ENCODE measurements around the gene CHCHD1.
"Not testable (repeated sequence)": the region's sequence is repeated elsewhere in the genome, so short reads cannot be mapped to it uniquely, and the experiment has no call there.

Gene CHCHD1

GRCh38 chr10:73771722-73772280, 10.0 kb upstream of the CHCHD1 start:
- DNase-seq = no peak

GRCh38 chr10:73772281-73773151, 9.3 kb upstream of the CHCHD1 start:
- no peak for DNase-seq

GRCh38 chr10:73773152-73773879, 8.5 kb upstream of the CHCHD1 start:
- no peak for DNase-seq

GRCh38 chr10:73774637-73775036, 7.2 kb upstream of the CHCHD1 start:
- DNase-seq = peak; percentile 39

- no peak for DNase-seq
Measured at GRCh38 chr10:73779018-73779417, 2.8 kb upstream of the CHCHD1 start.

GRCh38 chr10:73779539-73780197, 2.2 kb upstream of the CHCHD1 start:
- DNase-seq = no peak

- DNase-seq = no peak
Measured at GRCh38 chr10:73780301-73780700, 1.5 kb upstream of the CHCHD1 start.

DNA sequence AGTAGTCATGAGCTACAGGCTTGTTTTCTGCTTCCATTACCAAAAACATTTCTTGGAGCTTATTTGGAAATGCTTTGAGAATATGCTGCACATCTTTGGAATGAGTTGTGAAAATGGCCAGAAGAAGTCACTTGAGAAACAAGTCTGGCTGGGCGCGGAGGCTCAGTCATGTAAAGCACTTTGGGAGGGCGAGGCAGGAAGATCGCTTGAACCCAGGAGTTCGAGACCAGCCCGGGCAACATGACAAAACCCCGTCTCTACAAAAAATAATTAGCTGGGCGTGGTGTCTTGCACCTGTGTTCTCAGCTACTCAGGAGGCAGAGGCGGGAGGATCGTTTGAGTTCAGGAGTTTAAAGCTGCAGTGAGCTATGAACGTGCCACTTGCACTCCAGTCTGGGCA, 882 bp upstream of the CHCHD1 start:
- DNase-seq = no peak

DNA sequence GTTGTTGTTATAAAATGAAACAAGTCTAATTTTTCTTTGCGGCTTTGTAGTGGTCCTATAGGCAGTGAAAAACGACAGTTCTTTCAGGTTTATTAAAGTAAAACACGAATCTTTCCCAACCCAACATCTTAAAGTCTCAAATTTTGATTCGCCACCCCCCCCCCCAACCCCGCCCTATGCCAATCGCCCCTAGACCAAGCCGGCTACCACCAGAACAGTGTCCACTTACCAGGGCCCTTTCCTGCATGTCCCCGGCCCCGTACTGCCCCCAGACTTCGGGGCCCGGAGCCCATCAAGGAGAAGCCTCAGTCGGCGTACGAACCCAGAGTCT, 335 bp upstream of the CHCHD1 start:
- DNase-seq = no peak

- DNase-seq = no peak
Measured at GRCh38 chr10:73782749-73783085, 869 bp downstream of the CHCHD1 start.

DNA sequence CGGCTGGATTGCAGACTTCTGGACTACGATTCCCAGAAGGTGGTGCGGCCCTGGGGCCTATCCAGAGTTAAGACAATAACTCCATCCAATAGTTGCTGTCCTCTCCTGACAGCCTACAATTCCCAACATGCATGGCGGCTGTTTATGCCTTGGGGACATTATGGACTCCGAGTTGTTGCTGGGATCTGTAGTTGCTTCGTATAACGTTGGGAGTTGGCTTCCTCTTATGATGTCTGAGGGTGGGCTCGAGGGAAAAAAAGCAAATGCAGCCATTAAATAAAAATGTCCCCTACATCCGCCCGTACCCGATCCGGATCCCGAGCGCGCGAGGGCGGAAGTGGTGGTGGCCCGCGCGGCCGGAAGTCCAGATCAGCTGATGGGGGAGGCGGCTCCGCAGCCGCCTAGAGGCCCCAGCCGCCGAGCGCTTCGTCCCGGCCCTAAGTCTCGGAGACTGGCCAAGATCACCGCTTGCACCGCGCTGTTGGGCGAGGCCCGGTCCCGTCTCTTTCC, 3.4 kb downstream of the CHCHD1 start, which contains the start of gene ZSWIM8:
TSS of gene ZSWIM8 (plus strand) at position 396 of the 510 bp plus-strand sequence. CDS start 273 bp downstream, outside the sequence.
- peak; percentile 85 for DNase-seq

- DNase-seq = no peak
Measured at GRCh38 chr10:73785721-73786511, 4.1 kb downstream of the CHCHD1 start.

DNA sequence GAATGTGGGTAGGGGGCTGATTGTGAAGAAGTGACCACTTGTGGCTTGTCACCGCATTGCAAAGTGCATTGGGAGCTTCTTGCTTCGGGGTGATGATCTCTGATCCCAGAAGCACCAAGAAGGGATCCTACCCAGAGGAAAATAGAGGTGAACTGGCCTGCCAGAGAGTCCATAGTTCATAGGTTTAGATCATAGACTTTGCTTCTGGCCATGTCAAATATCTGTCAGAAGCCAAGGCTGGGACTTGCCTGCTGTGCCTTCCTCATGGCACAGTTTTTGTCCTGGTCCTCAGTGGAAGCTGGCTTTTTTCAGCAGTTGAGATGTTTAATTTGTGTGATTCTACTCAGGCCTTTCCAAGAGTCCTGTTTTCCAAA, 4.7 kb downstream of the CHCHD1 start:
- no peak for DNase-seq

GRCh38 chr10:73787031-73787800, 5.4 kb downstream of the CHCHD1 start:
- not testable (repeated sequence) for DNase-seq

DNA sequence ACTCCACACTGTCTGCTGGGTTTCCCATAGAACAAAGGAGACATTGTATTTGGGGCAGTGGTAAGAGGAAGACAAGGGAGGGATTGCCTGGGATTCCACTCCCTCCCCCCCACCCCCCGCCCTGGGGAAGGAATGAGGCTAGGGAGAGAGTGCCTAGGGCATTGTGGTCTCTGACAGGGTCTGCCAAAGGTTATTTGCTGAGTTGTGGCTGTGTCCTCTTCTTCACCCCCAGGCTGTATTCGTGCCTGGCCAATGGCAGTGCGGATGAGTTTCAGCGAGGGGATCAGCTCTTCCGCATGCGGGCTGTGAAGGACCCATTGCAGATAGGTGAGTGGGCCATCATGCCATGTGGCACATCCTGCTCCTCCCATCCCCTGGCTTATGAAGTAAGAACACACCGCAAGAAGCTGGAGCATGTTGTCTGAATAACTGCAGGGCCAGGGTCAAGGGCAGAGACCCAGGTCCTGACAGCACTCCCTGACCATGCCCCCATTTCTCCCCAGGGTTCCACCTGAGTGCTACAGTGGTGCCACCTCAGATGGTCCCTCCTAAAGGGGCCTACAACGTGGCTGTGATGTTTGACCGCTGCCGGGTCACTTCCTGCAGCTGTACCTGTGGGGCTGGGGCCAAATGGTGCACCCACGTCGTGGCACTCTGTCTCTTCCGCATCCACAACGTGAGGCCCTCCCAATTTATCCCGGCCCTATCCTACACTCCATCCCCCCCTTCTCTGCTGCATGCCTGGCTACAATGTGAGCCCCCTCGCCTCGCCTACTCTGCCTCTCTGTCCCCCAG, 7.2 kb downstream of the CHCHD1 start:
- DNase-seq = no peak

DNA sequence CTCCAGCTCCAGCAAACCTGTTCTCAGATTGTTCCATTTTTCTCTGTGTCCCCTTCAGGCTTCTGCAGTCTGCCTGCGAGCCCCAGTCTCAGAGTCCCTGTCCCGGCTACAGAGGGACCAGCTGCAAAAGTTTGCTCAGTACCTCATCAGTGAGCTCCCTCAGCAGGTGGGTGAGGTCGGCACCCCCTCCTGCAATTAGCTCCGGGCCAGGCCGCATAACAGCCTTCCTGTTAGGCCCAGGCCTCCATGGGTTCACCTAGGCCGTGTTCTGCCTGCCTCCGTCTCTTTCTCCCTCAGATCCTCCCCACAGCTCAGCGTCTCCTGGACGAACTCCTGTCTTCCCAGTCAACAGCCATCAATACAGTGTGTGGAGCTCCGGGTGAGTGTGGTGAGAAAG, 7.8 kb downstream of the CHCHD1 start:
- no peak for DNase-seq

DNA sequence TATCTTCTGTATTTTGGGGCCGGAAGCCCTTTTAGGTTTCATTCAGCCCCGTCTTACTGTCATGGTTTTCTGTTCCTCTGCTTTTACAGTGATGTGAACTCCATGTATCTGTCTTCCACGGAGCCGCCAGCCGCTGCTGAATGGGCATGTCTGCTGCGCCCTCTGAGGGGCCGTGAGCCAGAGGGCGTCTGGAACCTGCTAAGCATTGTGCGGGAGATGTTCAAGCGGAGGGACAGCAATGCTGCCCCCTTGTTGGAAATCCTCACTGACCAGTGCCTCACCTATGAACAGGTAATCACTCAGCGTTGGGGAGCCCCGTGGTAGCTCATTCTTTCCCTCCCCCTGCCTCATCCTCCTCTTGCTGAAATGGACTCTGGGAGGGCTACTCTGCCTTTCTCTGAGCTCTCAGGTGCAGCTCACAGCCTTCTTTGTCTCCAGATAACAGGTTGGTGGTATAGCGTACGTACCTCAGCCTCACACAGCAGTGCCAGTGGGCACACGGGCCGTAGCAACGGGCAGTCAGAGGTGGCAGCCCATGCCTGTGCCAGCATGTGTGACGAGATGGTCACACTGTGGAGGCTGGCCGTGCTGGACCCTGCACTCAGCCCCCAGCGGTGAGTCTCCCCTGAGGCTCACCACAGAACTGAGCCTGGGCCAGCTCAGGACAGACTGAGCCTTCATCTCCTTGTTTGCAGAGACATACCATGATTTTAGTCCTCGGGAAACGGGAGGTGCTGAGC, 9.2 kb downstream of the CHCHD1 start:
- no peak for DNase-seq

DNA sequence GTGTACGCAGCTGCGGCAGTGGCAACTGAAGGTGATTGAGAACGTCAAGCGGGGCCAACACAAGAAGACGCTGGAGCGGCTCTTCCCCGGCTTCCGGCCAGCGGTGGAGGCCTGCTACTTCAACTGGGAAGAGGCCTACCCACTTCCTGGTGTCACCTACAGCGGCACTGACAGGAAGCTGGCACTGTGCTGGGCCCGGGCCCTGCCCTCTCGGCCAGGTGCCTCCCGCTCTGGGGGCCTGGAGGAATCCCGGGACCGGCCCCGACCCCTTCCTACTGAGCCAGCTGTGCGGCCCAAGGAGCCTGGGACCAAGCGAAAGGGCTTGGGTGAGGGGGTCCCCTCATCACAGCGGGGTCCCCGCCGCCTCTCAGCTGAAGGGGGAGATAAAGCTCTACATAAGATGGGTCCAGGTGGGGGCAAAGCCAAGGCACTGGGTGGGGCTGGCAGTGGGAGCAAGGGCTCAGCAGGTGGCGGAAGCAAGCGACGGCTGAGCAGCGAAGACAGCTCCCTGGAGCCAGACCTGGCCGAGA, 10.1 kb downstream of the CHCHD1 start:
- no peak for DNase-seq

DNA sequence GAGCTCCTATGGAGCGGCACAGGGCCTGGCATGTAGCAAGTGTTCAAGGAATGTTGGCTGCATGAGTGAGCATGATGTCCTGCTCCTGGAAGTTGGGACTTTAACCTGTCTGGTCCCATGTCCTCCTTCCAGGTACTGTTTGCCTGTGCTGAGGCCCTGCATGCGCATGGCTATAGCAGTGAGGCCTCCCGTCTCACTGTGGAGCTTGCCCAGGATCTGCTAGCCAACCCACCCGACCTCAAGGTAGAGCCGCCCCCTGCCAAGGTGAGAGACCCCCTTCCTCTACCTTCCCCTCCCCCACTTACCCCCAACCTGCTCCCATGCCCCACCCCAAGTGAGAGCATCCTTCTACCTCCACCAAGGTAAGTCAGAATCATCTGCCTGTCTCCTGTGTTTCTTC, 11.6 kb downstream of the CHCHD1 start:
- no peak for DNase-seq

DNA sequence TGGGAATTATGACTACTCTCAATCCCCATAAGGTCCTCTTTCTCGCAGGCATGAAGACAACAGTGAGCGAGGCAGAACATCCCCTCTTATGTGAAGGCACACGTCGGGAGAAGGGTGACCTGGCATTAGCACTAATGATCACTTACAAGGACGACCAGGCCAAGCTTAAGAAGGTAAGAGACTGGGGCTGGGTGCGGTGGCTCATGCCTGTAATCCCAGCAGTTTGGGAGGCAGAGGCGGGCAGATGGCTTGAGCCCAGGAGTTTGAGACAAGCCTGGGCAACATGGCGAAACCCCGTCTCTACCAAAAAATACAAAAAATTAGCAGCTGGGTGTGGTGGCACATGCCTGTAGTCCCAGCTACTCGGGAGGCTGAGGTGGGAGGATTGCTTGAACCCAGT, 13.6 kb downstream of the CHCHD1 start:
- DNase-seq = not testable (repeated sequence)
